ENCODE results near the gene GPC5. TPM values are rescaled to one million over a fixed set of nuclear protein-coding genes. Genes with fewer than 3 reads are reported as not detected.

GPC5 gene
- total RNA-seq, 1 experiment from 2014 or later: 0.15 TPM

- no peaks in the 10 kb centered on the region for H3K9me3 Mint-ChIP-seq
- TF ChIP-seq, protein P1, sequence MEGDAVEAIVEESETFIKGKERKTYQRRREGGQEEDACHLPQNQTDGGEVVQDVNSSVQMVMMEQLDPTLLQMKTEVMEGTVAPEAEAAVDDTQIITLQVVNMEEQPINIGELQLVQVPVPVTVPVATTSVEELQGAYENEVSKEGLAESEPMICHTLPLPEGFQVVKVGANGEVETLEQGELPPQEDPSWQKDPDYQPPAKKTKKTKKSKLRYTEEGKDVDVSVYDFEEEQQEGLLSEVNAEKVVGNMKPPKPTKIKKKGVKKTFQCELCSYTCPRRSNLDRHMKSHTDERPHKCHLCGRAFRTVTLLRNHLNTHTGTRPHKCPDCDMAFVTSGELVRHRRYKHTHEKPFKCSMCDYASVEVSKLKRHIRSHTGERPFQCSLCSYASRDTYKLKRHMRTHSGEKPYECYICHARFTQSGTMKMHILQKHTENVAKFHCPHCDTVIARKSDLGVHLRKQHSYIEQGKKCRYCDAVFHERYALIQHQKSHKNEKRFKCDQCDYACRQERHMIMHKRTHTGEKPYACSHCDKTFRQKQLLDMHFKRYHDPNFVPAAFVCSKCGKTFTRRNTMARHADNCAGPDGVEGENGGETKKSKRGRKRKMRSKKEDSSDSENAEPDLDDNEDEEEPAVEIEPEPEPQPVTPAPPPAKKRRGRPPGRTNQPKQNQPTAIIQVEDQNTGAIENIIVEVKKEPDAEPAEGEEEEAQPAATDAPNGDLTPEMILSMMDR (conservative IDR thresholded peaks at IDR 0.05): no peak
- H3K4me2 ChIP-seq (ENCODE audit: insufficient read depth, insufficient read length, low read length): no peak overlapping the region
- H3K18ac ChIP-seq (ENCODE audit: insufficient read length, low read depth, low read length): no peak overlapping the region
- no peak overlapping the region for H2BK12ac ChIP-seq (ENCODE audit: insufficient read length, low read depth, low read length)
- no peaks in the 10 kb centered on the region; a peak in 1 of 7 replicates for H3K36me3 Mint-ChIP-seq (ENCODE audit: insufficient read depth in 1 of 3, low read depth in 3 of 3)
- H3T11ph ChIP-seq (ENCODE audit: low read length): no peak overlapping the region
- H3K9me3 ChIP-seq (ENCODE audit: control insufficient read depth, low read depth, low read length): no peaks in the 10 kb centered on the region
- H3K4ac ChIP-seq (ENCODE audit: low read depth, low read length): no peak overlapping the region
- H3K27ac Mint-ChIP-seq: no peak overlapping the region
- no peak overlapping the region for H2BK15ac ChIP-seq (ENCODE audit: low read depth, low read length)
- H3K56ac ChIP-seq (ENCODE audit: insufficient read length, low read depth, low read length): no peak overlapping the region
- H2AK5ac ChIP-seq (ENCODE audit: insufficient read length, low read length): no peak overlapping the region
- no peak overlapping the region for H3K9ac ChIP-seq (ENCODE audit: extremely low read depth, insufficient read length, low read length)
- H3K14ac ChIP-seq (ENCODE audit: insufficient read depth, low read length): no peak overlapping the region
- no peak overlapping the region for H3K27ac ChIP-seq (ENCODE audit: insufficient read length, low read depth, low read length)
- no peaks in the 10 kb centered on the region for H3K4me1 Mint-ChIP-seq
- no peak overlapping the region for H3K4me3 Mint-ChIP-seq
- no peak overlapping the region for H4K5ac ChIP-seq (ENCODE audit: insufficient read length, low read depth, low read length)
- no peaks in the 10 kb centered on the region for H3K4me1 ChIP-seq (ENCODE audit: insufficient read depth, low read length)
- H2BK20ac ChIP-seq (ENCODE audit: low read depth, low read length, poor library complexity, severe bottlenecking): no peak overlapping the region
- no peak overlapping the region for H2BK120ac ChIP-seq (ENCODE audit: low read depth, low read length, poor library complexity, severe bottlenecking)
- no peak overlapping the region for H3K23ac ChIP-seq (ENCODE audit: insufficient read length, low read depth, low read length)
- no peaks in the 10 kb centered on the region for H3K79me1 ChIP-seq (ENCODE audit: insufficient read depth, low read depth, low read length, poor library complexity, severe bottlenecking)
- H2BK5ac ChIP-seq (ENCODE audit: insufficient read length, low read length): no peak overlapping the region
- H2AFZ ChIP-seq (ENCODE audit: low read length): no peak overlapping the region
- DNase-seq: no peak
- no peak overlapping the region for H4K8ac ChIP-seq (replicated peaks; ENCODE audit: insufficient read length, low read depth, low read length)
- no peaks in the 10 kb centered on the region for H3K23me2 ChIP-seq (ENCODE audit: insufficient read length, low read depth, low read length, poor library complexity, severe bottlenecking)
- no peaks in the 10 kb centered on the region for H4K20me1 ChIP-seq (ENCODE audit: control insufficient read depth, insufficient read depth, insufficient read length)
- H4K91ac ChIP-seq (ENCODE audit: insufficient read length, low read depth, low read length): no peak overlapping the region
- no peaks in the 10 kb centered on the region for H3K27me3 Mint-ChIP-seq (ENCODE audit: low read depth)
- H3K79me2 ChIP-seq (ENCODE audit: insufficient read depth, low read length): no peaks in the 10 kb centered on the region
- no peaks in the 10 kb centered on the region for H3K27me3 ChIP-seq (ENCODE audit: insufficient read depth, low read length)
These were observed 261.6 kb downstream of the GPC5 start for GRCh38 chr13:91660076-91660415.

Data from H9 (cell line).